CD4-positive, alpha-beta T cell treated with Interleukin-10 for 1 hour (primary cell): ENCODE measurements around the gene CMSS1.

Experiments used
- DNase-seq: peaks from one replicate; pipeline ENCODE4 v3.0.0-alpha.2; 2020

The CMSS1 gene

DNA sequence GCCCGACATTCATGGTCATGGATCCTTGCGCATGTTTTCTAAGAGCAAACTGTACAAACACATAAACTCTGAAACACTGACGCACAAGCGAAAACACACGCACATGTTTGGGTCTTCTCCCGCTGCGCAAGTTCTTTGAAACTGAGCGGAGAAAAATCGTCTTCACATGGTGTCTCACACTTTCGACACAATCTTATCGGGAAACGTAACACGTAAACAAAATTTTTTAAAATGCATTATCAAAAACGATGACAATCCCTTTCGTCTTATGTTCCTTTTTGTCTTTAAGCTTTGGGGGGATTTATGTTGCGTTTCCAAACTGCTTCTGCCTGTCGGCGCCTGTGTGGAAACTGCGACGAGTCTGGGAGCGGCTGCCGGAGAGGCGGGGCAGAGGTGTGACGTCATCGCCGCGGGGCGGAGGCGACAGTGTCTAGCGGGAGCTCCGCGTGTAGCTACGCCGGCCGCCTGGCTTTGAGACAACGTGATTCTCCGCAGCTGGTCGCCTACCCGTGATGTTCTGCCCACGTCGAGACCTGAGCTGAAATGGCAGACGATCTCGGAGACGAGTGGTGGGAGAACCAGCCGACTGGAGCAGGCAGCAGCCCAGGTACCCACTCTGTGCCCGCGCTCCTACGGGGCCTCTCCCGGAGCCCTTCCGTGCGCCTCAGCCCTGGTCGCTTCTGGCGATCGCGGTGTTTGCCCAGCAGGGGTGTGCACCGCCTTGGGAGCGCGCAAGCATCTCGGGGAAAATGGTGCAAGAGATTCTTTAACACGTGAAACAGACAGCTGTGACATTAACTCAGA, at the start of gene CMSS1:
Gene CMSS1 (plus strand): TSS at position 426 of the 804 bp plus-strand sequence.
- peak; percentile 94 for DNase-seq

DNA sequence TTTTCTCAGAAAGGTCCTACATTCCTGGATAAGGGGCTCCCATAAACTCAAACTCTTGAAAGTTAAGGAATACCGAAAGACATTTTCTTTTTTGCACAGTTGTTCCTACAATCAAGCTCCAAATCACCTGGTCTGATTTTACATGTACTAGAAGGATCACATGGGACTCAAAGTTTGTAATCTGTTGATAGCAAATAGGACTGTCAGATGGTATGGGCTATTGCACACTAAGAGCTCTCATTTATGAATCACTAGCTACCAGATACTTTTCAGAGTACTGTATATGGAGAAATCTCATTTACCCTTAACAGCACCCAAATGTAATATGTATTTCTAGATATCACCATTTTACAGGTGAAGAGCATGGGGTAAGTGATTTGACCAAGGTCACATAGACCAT, 49.5 kb upstream of the CMSS1 start:
- no peak for DNase-seq

DNA sequence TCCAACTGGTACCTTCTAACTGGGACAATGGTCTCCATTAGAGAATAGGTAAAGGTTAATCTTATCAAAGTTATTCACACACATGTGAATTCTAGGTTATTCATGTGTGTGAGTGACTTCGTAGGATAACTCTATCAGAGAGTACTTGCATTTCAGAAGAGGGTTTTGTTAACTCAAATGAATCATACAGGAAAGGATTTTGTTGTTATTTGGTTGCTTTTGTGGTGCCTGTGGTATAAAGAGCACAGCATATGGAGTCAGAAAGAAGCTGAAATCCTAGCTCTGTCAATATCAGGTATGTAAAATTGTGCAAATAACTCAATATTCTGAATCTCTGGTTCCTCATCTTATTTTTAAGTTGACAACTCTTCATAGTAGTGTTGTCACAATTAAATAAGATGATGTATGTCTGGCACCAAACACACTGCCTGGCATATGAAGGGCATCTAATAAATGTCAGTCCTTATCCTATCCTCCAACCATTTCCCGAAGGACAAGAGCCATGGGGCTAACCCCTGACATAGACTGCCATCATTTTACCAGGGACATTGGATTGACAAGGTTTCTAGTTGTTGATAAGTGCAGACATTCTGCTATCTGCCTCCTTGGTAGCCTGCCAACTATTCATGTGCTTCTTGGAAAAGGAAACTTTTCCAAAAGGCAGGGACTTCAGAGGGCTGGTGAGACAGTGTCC, 48.7 kb upstream of the CMSS1 start:
- DNase-seq, result no peak

DNA sequence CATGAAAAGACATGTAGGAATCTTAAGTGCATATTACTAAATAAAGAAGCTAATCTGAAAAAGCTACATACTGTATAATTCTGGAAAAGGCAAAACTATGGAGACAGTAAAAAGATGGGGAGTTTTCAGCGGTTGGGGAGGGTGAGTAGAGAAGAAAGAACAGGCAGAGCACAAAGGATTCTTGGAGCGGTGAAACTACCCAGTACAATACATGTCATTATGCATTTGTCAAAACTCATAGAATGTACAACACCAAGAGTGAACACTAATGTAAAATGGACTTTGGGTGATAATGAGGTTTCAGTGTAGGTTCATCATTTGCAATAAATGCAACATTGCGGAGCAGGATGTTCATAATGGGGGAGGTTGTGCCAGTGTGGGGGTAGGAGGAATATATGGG, 45.5 kb upstream of the CMSS1 start:
- no peak for DNase-seq

DNA sequence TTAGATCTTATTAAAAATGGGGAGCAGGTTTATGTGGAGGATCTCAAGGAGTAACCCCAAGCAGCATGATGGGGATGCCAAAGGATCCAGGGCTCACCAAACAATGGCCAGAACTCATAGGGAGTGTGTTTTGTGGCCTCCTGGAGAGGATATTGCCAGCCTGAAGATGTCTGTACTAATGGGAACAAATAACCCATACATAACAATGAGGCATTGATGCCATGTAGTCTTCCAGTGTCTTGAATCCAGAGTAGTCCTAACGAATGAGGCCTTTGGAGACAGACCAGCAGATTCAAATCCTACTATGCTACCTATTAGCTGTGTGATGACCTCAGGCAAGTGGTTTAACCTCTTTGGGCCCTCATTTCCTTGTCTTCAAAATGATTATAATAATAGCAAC, 45.0 kb upstream of the CMSS1 start:
- no peak for DNase-seq

DNA sequence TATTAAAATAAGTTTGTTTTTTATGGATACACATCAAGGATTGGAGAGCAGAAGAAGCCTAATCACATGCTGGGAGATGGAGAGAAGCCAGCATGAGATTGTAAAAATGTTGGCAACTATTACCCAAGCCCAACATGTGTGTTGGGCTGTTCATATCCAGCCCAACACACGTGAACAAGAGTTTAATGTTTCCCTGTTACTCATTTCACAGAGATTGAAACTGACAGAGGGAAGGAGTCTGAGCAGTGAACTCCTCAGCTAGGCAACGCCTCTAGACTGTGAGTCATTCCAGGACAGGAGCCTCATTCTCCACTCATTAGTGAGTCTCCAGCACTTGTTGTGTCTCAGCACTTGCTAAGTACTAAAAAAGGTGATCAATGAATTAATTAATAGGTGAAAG, 43.2 kb upstream of the CMSS1 start:
- DNase-seq, result no peak

DNA sequence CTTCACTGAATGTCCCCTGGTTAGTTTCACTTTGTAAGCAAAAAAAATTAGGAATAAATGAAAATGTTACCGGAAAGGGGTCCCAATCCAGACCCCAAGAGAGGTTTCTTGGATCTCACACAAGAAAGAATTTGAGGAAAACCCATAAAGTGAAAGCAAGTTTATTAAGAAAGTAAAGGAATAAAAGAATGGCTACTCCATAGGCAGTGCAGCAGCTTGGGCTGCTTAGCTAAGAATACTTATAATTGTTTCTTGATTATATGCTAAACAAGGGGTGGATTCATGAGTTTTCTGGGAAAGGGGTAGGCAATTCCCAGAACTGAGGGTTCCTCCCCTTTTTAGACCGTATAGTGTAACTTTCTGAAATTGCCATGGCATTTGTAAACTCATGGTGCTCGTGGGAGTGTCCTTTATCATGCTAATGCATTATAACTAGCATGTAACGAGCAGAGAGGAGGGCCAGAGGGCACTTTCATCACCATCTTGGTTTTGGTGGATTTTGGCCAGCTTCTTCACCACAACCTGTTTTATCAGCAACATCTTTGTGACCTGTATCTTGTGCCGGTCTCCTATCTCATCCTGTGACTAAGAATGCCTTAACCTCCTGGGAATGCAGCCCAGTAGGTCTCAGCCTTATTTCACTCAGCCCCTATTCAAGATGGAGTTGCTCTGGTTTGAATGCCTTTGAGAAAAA, 41.0 kb upstream of the CMSS1 start:
- DNase-seq, result no peak

DNA sequence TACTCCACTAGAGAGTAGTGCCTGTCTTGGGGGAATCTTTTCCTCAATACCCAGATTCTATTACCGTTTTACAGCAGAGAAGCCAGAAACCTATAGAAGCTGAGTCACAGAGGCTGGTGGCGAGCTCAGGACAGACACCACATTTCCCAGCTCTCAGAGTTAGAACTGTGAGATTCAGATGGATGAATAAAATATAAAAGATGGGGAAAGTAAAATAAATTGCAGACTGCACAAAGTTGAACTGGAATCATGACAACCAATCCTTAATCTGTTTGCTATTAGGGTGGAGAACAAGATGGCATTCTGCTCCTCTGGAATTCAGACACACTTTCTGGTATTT, 40.5 kb upstream of the CMSS1 start:
- DNase-seq, result no peak

DNA sequence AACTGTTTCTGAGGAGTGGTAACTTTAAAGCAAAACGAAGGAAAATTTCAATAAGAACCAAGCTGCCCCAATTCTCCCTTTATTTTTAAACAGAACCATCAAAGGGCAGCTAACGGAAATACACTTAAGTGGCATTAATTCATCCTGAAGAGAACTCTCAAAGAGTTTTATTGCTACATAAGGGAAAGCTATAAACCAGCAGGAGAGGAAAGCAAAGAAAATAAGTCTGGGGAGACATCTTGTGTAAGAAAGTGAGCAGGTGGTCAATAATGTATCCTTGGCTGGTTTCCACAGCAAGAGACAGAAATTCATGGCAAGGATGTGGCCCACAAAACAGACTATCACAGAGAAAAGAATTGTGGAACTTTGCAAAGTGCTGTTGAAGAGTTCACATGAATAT, 40.0 kb upstream of the CMSS1 start:
- DNase-seq, result no peak

DNA sequence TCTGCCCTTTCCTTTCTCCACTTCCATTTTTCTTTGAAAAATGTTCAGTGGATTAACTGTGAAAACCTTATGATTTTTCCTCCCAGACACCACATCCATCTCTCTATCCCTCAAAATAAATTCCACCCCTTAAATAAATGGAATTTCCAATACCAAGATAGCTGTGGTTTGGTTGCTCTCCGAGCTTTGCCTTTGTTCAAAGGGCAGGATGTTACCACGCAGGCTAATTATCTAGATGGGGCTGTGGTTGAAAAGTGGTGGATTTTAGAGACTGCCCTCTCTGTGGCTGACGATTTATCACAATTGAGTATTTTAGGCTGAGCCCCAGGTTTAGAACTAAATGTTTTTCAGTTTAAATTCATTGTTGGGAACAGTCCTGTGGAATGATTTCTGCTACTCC, 36.9 kb upstream of the CMSS1 start:
- DNase-seq, result no peak

DNA sequence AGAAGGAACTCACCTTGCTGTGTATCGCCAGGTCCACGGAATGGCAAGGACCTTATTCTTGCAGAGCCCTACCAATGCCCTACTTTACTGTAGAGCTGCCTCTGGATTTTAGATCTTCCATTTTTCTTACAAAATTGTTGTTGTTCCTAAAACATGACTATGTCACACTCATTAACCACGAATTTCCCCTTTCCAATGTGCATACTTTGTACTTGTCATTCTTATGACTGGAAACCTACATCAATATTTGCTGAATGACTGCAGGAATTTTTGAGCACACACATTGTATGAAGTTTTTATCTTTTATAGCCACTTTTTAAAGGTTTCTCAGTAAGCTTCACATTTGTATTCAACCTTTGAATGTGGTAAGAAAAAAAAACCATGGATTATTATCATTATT, 35.9 kb upstream of the CMSS1 start:
- DNase-seq, result no peak

DNA sequence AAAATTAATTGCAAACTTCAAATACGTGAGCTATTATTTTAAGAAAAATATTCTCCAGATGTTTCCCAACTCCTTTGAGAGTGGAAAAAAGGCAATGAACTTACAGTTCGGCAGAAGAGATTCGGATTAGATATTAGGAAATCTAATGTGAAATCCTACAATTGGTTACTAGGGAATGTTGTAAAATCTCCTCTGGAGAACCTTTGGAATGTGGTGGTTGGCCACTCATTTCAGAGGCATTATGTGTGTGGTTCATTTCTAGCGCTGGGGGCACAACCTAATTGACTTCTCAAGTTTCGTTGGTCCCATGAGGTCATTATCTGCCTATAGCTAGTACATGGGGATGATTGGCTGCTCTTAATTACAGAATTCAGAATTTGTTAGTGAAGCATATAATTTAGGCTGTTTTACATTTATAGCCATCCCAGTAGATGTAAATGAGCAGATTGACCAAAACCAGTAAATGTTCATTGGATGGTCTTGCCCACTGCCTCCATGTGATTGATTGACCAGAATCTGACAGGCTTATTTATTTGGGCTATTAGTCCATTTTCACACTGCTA, 34.6 kb upstream of the CMSS1 start:
- DNase-seq, result no peak

DNA sequence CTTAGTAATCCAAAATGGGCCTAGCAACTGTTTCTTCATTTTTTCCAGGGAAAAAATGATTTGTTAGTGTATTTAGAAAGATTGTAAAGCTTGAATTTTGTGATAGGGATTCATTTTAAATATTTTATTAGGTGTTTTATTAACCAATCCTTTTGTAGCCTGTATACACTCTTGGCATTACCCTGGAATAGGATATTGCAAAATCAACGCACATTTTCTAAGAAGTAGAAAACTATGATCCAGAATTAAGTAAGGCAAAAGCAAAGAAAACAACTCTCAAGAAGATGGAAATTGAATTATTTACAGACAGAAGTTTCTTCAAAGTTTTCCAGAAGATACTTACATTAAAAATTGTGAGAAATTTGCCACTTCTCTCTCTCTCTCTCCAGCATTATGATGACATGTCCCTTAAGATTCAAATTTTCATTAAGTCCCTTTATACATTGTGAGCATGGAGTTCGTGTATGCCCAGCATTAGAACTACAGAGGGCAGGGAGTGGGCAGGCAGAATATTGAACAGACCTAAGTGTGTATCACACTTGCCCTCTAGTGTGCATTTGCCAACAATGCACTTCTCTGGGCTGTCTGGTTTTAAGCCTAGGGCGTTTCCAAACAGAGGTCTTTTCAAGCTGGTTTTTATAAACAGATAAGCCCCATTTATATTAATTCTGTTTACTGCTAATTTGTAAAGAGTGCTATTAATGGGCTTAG, 28.5 kb upstream of the CMSS1 start:
- DNase-seq, result peak; percentile 19

DNA sequence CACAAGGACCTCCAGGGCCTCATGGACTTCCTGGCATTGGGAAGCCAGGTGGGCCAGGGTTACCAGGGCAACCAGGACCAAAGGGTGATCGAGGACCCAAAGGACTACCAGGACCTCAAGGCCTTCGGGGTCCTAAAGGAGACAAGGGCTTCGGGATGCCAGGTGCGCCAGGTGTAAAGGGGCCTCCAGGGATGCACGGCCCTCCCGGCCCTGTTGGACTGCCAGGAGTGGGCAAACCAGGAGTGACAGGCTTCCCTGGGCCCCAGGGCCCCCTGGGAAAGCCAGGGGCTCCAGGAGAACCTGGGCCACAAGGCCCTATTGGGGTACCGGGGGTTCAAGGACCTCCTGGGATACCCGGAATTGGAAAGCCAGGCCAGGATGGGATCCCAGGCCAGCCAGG, 23.2 kb upstream of the CMSS1 start:
- no peak for DNase-seq

DNA sequence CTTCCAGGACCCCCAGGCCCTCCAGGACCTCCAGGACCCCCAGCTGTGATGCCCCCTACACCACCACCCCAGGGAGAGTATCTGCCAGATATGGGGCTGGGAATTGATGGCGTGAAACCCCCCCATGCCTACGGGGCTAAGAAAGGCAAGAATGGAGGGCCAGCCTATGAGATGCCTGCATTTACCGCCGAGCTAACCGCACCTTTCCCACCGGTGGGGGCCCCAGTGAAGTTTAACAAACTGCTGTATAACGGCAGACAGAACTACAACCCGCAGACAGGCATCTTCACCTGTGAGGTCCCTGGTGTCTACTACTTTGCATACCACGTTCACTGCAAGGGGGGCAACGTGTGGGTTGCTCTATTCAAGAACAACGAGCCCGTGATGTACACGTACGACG, 22.1 kb upstream of the CMSS1 start:
- DNase-seq, result no peak

DNA sequence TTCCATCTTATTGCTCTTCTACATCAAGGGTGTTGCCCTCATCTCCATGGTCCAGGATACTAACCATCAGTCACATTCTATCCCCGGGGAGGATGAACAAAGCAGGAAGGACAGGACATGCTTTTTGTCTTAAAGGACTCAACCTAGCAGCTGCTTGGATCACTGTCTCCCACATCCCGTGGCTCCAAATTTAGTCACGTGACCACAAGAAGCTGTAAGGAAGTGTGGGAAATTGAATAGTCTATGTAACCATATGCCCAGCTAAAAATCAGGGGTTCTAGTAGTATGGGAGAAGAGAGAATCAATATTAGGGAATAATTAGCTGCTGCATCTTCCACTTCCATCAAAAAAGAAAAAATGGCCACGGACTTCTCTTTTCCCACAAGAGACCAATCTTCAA, 18.2 kb upstream of the CMSS1 start:
- no peak for DNase-seq

DNA sequence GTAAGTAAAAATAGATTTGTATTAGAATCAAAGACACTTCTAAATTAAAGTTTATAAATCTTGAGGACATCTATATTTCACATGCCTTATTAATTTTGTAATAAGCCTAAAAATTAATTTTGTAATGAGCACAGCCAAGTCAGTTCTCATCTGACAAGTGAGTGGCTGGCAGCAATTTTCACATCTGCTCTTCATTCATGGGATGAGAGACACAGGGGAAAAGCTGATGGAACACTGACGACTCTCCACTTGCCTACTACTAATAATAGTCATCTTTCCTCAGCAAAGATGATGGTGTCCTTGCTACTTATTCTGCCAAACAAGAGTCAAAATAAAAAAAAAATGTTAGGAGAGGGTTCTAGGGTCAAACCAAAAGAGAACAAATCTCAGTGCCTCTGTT, 14.4 kb upstream of the CMSS1 start:
- DNase-seq, result no peak

DNA sequence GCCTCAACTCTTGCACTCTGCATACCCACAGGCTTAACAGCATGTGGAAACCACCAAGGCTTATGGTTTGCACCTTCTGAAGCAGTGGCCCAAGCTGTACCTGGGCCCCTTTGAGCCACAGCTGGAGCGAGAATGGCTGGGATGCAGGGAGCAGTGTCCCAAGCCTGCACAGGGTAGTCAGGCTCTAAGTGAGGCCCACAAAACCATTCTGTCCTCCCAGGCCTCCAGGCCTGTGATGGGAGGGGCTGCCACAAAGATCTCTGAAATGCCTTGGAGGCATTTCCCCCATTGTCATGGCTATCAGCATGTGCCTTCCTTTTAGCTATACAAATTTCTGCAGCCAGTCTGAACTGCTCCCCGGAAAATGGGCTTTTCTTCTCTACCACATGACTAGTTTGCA, 12.5 kb upstream of the CMSS1 start:
- DNase-seq, result no peak

DNA sequence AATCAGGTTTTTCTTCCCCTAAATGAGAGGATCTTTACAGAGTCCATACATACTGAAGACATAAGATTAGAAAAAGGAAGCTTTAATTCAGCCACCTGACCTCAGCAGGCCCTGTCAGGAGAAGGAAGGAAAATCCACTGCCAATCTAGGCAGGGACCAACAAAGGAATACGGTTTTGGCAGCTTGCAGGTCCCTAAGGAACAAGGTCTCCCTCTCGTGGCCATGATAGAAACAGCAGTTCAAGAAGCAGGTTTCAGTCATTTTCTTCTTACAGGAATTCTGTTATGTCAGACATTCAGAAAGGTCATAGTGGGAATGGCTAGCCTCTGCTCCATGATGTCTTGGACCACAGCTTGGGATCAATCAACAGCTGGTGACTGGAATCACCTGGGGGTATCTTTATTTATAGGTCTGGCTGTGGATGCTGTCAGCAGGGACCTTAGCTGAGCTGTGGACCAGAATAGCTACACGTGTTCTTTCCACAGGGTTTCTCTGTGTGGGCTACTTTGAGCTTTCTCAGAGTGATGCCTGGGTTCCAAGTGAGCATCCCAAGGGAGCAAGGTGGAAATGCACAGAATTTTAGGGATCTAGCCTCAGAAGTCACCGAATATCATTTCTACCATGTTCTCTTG, 9.4 kb upstream of the CMSS1 start:
- peak; percentile 54 for DNase-seq

DNA sequence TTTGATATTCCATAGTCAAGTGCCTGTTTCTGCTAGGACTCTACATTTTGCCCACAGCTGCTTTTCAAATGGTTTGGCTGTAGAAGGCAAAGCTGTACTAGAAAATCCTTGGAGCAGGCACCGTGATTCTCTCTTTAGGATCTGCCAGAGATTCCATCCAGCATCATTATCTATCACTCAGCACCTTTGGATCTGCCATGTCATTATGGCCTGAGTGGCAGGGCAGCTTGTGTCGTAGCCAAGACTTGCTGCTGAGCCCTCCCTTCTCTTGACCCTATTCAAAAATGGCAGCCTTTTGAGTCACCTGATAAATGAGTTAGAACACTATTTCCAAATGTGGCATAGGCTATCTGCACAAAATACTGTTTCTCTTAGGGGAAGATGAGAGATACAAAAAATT, 8.1 kb upstream of the CMSS1 start:
- no peak for DNase-seq

DNA sequence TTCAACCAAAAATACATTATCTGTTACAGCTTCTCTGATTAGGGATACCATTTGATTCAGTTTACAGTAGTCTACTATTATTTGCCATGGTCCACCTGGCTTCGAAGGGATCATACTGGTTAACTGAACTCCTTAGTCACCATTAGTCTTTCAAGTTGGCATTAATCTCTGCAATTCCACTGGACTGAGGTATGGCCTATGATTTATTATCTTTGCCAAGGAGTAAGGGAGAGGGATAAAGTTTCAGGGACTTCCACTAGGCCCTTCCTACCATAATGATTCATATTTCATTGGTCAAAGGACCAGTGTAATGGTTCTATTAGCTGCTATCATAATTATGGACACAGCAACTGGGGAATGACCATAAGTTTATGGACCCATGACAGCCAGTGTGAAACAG, 7.3 kb upstream of the CMSS1 start:
- DNase-seq, result no peak

DNA sequence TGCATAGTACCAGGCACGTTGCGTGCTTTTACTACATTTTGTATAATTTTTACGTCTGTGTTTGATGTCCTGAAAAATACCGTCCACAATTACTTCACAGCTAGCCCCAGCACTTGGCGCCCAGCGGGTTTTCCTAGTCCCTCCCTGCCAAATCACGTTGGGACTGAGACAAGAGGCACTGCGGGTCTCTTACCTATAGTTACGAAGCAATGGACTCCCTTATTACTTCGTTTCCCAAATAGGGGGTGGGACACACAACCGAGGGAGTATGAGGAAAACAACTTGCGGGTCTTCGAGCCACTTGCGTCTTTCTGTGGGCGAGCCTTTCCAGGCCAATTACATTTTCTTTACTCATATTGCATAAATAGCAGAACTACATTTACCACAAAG, 620 bp upstream of the CMSS1 start:
- DNase-seq, result no peak

DNA sequence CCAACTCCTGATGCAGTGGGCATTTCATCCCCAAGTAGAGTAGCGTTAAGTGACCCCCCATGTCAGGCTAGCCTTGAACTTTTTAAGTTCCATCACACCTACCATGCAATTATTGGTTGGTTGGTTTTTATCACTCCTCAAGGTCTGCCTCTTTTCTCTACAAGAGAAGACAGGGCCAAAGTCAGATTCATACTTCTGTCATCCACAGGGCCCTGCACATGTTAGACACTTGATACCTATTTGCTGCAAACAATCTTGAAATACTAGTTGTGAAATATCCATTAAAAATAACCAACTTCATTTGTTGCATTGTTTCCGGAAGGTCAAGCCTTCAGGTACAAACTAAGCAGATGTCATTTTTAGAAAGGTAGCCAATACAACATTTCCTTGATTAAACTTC, 1.2 kb downstream of the CMSS1 start:
- DNase-seq, result no peak
